NT2/D1 (cell line): ENCODE measurements around the gene LLGL2.

Source experiments
- YY1 ChIP-seq: IDR thresholded peaks from 2 replicates; pipeline ENCODE4 v1.6.1; 2011; ENCODE audit not compliant: insufficient read length, insufficient read depth
- ZNF274 ChIP-seq: IDR thresholded peaks from 2 replicates; pipeline ENCODE4 v1.6.1; 2011; ENCODE audit warnings: mild to moderate bottlenecking, low read depth, low read length

DNA sequence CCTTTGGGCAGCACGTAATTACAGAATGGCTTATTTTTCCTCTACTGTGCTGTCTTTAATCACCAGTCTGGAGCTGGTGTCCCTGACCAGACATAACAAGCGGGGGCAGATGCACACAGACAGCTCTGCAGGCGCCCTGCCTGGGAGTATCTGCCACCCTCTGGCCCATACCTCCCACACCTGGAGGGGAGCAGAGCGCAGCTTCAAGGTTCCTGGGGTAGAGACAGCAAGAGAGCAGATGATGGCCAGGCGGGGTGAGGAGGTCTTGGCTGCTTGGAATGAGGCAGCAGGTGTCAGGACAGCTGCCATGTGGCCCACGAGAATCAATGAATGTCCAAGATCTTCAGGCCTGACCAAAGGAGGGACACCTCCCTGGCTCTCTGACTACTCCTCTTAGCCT, 45.2 kb upstream of the LLGL2 start:
- TF ChIP-seq ZNF274 (no peak), YY1 (no peak)
